A673 (cell line): ENCODE measurements around the gene SLC25A39. TPM values are rescaled to one million over a fixed set of nuclear protein-coding genes. Genes with fewer than 3 reads are reported as not detected.

Source experiments
- BruUV-seq: library from RNA; stranded (reverse); fragments of 400-500 nt; replicated peaks from 2 replicates; lab custom pipeline; 2021; lab: Mats Ljungman, UMichigan
- CTCF ChIA-PET: fragments of 300-600 bp; sonication (Branson Sonifier 250); formaldehyde crosslinking; loops from one replicate; lab custom pipeline; 2022; ENCODE audit warnings: antibody characterized with exemption; lab: Charles Lee
- POLR2A ChIA-PET: fragments of 300-600 bp; sonication (Branson Sonifier 250); formaldehyde crosslinking; loops from one replicate; lab custom pipeline; 2022; ENCODE audit warnings: antibody characterized with exemption; ENCODE audit not compliant: low non-redundant PET; lab: Charles Lee
- DNase-seq: peaks from one replicate; pipeline ENCODE4 v3.0.0-alpha.2; 2015; ENCODE audit warnings: low spot score
- H3K27ac ChIP-seq: fragments of 200-600 bp; sonication (generic); 2 replicates; pipeline ENCODE4 v1.5.1; 2016; ENCODE audit warnings: mixed run types, low read depth, mild to moderate bottlenecking, mixed read lengths, antibody characterized with exemption, low read length; ENCODE audit not compliant: poor library complexity, severe bottlenecking
- H3K27me3 ChIP-seq: fragments of 200-600 bp; sonication (generic); replicated peaks from 2 replicates; pipeline ENCODE4 v1.6.1; 2017; ENCODE audit warnings: mixed run types, low read depth, mild to moderate bottlenecking, mixed read lengths, antibody characterized with exemption, low read length; ENCODE audit not compliant: insufficient read depth, poor library complexity
- H3K36me3 ChIP-seq: fragments of 200-600 bp; sonication (generic); 2 replicates; pipeline ENCODE4 v1.6.1; 2016; ENCODE audit warnings: mixed run types, mild to moderate bottlenecking, mixed read lengths, antibody characterized with exemption, low read length; ENCODE audit not compliant: insufficient read depth, poor library complexity, severe bottlenecking
- H3K4me1 ChIP-seq: fragments of 200-600 bp; sonication (generic); 2 replicates; pipeline ENCODE4 v1.6.1; 2017; ENCODE audit warnings: mixed run types, mild to moderate bottlenecking, mixed read lengths, antibody characterized with exemption, low read length; ENCODE audit not compliant: insufficient read depth, poor library complexity, severe bottlenecking
- H3K4me3 ChIP-seq: fragments of 200-600 bp; sonication (generic); 2 replicates; pipeline ENCODE4 v1.5.1; 2016; ENCODE audit warnings: low read depth, mixed run types, mild to moderate bottlenecking, mixed read lengths, low read length; ENCODE audit not compliant: poor library complexity, severe bottlenecking
- H3K9me3 ChIP-seq: fragments of 200-600 bp; sonication (generic); 2 replicates; pipeline ENCODE4 v1.6.1; 2016; ENCODE audit warnings: mixed run types, low read depth, mild to moderate bottlenecking, mixed read lengths, antibody characterized with exemption, low read length; ENCODE audit not compliant: poor library complexity, severe bottlenecking
- CTCF ChIP-seq: fragments of 300-800, 200-600 bp; sonication (generic); conservative IDR thresholded peaks from 2 replicates; pipeline ENCODE4 v1.5.1; 2017; ENCODE audit warnings: low read depth, mild to moderate bottlenecking, antibody characterized with exemption, low read length, moderate library complexity, mixed read lengths
- EZH2 ChIP-seq: fragments of 200-600 bp; sonication (generic); IDR thresholded peaks from 2 replicates; pipeline ENCODE4 v1.6.1; 2017; ENCODE audit warnings: borderline replicate concordance, low read depth, mild to moderate bottlenecking, mixed read lengths, antibody characterized with exemption, low read length; ENCODE audit not compliant: poor library complexity, severe bottlenecking
- intact Hi-C: fragments of 100-400 bp; cut with micrococcal nuclease; formaldehyde crosslinking; loops from one replicate; pipeline ENCODE4 v1.10.0; 2022; ENCODE audit not compliant: unreplicated experiment
- total RNA-seq: library from RNA; stranded (reverse); gene quantifications from 2 replicates; pipeline ENCODE4 v1.2.3, GENCODE V29; 2021

The SLC25A39 gene
- total RNA-seq, 1 experiment from 2014 or later = 75.5 TPM

DNA sequence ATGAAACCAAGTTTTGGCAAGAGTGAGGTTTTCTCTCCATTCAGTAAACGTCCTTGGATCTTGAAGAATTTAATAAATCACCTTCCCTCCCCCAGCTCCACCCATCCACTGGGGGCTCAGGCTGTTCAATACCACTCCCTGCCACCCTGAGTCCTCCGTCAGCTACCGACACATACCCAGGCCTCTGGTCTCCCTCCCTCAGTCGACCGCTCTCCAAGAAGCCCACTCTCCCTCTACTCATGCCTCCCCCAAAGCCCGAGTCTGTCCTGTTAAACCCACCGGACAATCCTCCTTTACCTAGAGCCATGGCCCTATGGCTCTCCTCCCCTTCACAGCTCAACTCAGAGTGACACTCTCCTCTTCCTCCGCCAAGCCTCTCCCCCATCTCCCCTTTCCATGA, 37.0 kb downstream of the SLC25A39 start:
- Histone ChIP-seq H3K27ac (no peak overlapping the region), H3K9me3 (no peaks in the 10 kb centered on the region), H3K36me3 (no peaks in the 10 kb centered on the region), H3K27me3 (no peaks in the 10 kb centered on the region), H3K4me3 (no peak overlapping the region), H3K4me1 (no peaks in the 10 kb centered on the region)
- POLR2A ChIA-PET = no interaction called here
- no TSS peak for BruUV-seq
- CTCF ChIA-PET = no interaction called here
- intact Hi-C loops = no loop called here
- TF ChIP-seq CTCF (no peak), EZH2 (no peak)
- DNase-seq = no peak

DNA sequence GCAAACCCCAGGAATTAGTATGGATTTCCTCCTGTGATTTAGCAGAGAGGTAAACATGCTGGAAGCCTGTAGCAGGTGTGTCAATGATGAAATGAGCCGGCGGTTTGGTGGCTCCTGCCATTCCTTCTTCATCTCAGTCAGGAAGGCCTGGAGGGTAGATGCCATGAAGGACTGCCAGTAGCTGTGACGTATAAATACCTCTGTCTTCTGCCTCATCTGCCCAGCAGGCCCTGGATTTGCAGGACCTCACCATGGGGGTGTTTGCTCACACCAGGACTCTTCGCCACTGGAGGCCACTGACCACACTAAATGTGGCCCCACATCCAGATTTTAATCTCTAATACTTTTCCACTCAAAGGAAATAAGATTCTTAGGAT, 40.6 kb downstream of the SLC25A39 start:
- CTCF ChIA-PET = no interaction called here
- no peaks in the 10 kb centered on the region for H3K9me3 ChIP-seq
- intact Hi-C loops = no loop called here

DNA sequence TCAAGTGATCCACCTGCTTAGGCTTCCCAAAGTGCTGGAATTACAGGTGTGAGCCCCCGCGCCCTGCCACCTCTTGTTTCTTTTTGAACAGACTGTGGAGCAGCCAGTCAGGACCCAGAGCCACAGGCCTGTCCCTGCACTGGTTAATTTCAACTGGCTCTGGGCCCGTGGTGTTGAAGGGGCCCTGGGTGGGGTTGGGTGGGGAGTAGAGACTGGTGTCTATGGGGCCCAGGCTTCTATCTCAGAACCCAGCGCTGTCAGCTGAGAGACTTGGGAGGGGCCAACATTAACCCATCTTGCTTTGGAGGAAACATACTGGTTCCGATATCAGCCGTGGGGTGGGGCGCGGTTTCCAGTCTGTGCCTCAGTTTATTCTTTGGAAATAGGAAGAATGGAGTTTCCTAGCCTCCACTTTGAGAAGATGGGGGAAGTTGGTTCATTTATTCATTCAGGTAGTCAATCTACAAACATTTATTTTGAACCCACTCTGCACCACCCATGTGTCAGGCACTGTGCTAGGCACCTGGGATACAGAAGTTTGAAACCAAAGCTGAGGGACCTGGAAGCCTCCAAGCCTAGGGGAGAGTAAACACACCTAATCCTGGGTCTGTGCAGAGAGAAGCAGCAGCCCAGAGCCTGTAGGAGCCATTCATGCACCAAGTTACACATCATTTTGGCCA, 41.1 kb downstream of the SLC25A39 start:
- H3K4me3 ChIP-seq = no peak overlapping the region
- no peaks in the 10 kb centered on the region for H3K36me3 ChIP-seq
- ChIA-PET CTCF (no interaction called here), POLR2A (no interaction called here)
- no peak for TF ChIP-seq CTCF
- no peak for TF ChIP-seq EZH2
- no TSS peak for BruUV-seq
- no peak for DNase-seq
- intact Hi-C loops = no loop called here
- no peaks in the 10 kb centered on the region for H3K27me3 ChIP-seq
- no peaks in the 10 kb centered on the region for H3K4me1 ChIP-seq
- H3K9me3 ChIP-seq = no peaks in the 10 kb centered on the region
- no peak overlapping the region for H3K27ac ChIP-seq

More for the DNA sequence above, 40.6 kb downstream of the SLC25A39 start:
- no peaks in the 10 kb centered on the region for H3K36me3 ChIP-seq
- no peaks in the 10 kb centered on the region for H3K4me1 ChIP-seq
- TF ChIP-seq EZH2 (no peak), CTCF (no peak)
- H3K27ac ChIP-seq = no peak overlapping the region
- H3K4me3 ChIP-seq = no peak overlapping the region
- POLR2A ChIA-PET = no interaction called here
- no peaks in the 10 kb centered on the region for H3K27me3 ChIP-seq
- no peak for DNase-seq
- BruUV-seq = no TSS peak
